Bronchial epithelial cell (primary cell): ENCODE measurements around the gene ADGRL3. TPM values are rescaled to one million over a fixed set of nuclear protein-coding genes. Genes with fewer than 3 reads are reported as not detected.
"Not testable (repeated sequence)": the region's sequence is repeated elsewhere in the genome, so short reads cannot be mapped to it uniquely, and the experiment has no call there.

Experiments used
- DNase-seq: peaks from one replicate; pipeline ENCODE4 v3.0.0-alpha.2; 2010; ENCODE audit warnings: low read depth
- FAIRE-seq: peaks from 2 replicates; lab custom pipeline; 2011; peaks lifted over from hg19 to GRCh38; lab: Jason Lieb, UNC
- H3K27me3 ChIP-seq: 2 replicates; pipeline ENCODE4 v1.5.1; 2011; ENCODE audit warnings: low read length; ENCODE audit not compliant: control insufficient read depth, insufficient read depth
- H3K36me3 ChIP-seq: 2 replicates; pipeline ENCODE4 v1.5.1; 2011; ENCODE audit warnings: low read length; ENCODE audit not compliant: control insufficient read depth, insufficient read depth
- H3K4me3 ChIP-seq: 2 replicates; pipeline ENCODE4 v1.5.1; 2011; ENCODE audit warnings: mild to moderate bottlenecking, low read depth, low read length, control low read depth
- CTCF ChIP-seq: IDR thresholded peaks from 2 replicates; pipeline ENCODE4 v1.5.1; 2011; ENCODE audit warnings: mild to moderate bottlenecking, moderate library complexity, low read length, control low read depth, inconsistent platforms; ENCODE audit not compliant: insufficient read depth, severe bottlenecking
- total RNA-seq: library from RNA; depleted of rRNA; stranded (reverse); fragments of >200 nt; gene quantifications from 2 replicates; pipeline ENCODE4 v1.2.1, GENCODE V29; 2014

The ADGRL3 gene
- total RNA-seq, 1 donor from 2014 or later: under 0.01 TPM

GRCh38 chr4:61630548-61630947 lies 430.4 kb downstream of the ADGRL3 start:
- TF ChIP-seq CTCF: no peak
- no peak for FAIRE-seq

GRCh38 chr4:61638591-61638990 lies 438.5 kb downstream of the ADGRL3 start:
- FAIRE-seq (no peak), DNase-seq (no peak)
- no peak overlapping the region for H3K4me3 ChIP-seq
- no peaks in the 10 kb centered on the region for H3K36me3 ChIP-seq
- H3K27me3 ChIP-seq: no peaks in the 10 kb centered on the region
- no peak for TF ChIP-seq CTCF

More at GRCh38 chr4:61630548-61630947, 430.4 kb downstream of the ADGRL3 start:
- no peak for DNase-seq
- Histone ChIP-seq H3K27me3 (no peaks in the 10 kb centered on the region), H3K36me3 (no peaks in the 10 kb centered on the region), H3K4me3 (no peak overlapping the region)

- not testable (repeated sequence) for FAIRE-seq, H3K36me3 ChIP-seq, H3K4me3 ChIP-seq, H3K27me3 ChIP-seq, DNase-seq
Observed at GRCh38 chr4:61646746-61647350, 446.7 kb downstream of the ADGRL3 start.

GRCh38 chr4:61648264-61648663 lies 448.1 kb downstream of the ADGRL3 start:
- Histone ChIP-seq H3K4me3 (no peak overlapping the region), H3K27me3 (no peaks in the 10 kb centered on the region), H3K36me3 (no peaks in the 10 kb centered on the region)
- no peak for DNase-seq
- no peak for TF ChIP-seq CTCF
- FAIRE-seq: no peak

- DNase-seq (no peak), FAIRE-seq (no peak)
- Histone ChIP-seq H3K36me3 (no peaks in the 10 kb centered on the region), H3K4me3 (no peak overlapping the region), H3K27me3 (no peaks in the 10 kb centered on the region)
- no peak for TF ChIP-seq CTCF
Observed at GRCh38 chr4:61657016-61657415, 456.9 kb downstream of the ADGRL3 start.

- DNase-seq (no peak), FAIRE-seq (no peak)
- Histone ChIP-seq H3K4me3 (no peak overlapping the region), H3K36me3 (no peaks in the 10 kb centered on the region), H3K27me3 (no peaks in the 10 kb centered on the region)
- TF ChIP-seq CTCF: no peak
Observed at GRCh38 chr4:61661960-61662359, 461.8 kb downstream of the ADGRL3 start.
